Ishikawa (cell line): ENCODE results near the gene YWHAH.

Experiments
- CEBPB ChIP-seq: IDR thresholded peaks from 2 replicates; pipeline ENCODE4 v1.6.1; 2012
- CREB1 ChIP-seq: IDR thresholded peaks from 2 replicates; pipeline ENCODE4 v1.6.1; 2012; ENCODE audit warnings: low read depth
- EGR1 ChIP-seq: IDR thresholded peaks from 2 replicates; pipeline ENCODE4 v1.6.1; 2012
- EP300 ChIP-seq: IDR thresholded peaks from 2 replicates; pipeline ENCODE4 v1.6.1; 2012; ENCODE audit warnings: borderline replicate concordance
- FOXM1 ChIP-seq: IDR thresholded peaks from 2 replicates; pipeline ENCODE4 v1.6.1; 2012; ENCODE audit warnings: low read depth, borderline replicate concordance
- MAX ChIP-seq: IDR thresholded peaks from 2 replicates; pipeline ENCODE4 v1.6.1; 2012
- NFIC ChIP-seq: IDR thresholded peaks from 2 replicates; pipeline ENCODE4 v1.6.1; 2012
- RAD21 ChIP-seq: IDR thresholded peaks from 2 replicates; pipeline ENCODE4 v1.6.1; 2012; ENCODE audit warnings: low read depth
- TAF1 ChIP-seq: IDR thresholded peaks from 2 replicates; pipeline ENCODE4 v1.6.1; 2012; ENCODE audit warnings: low read depth, mild to moderate bottlenecking
- TCF12 ChIP-seq: IDR thresholded peaks from 2 replicates; pipeline ENCODE4 v1.6.1; 2012; ENCODE audit warnings: low read depth
- TEAD4 ChIP-seq: IDR thresholded peaks from 2 replicates; pipeline ENCODE4 v1.6.1; 2012
- YY1 ChIP-seq: IDR thresholded peaks from 2 replicates; pipeline ENCODE4 v1.6.1; 2012; ENCODE audit warnings: low read depth
- ZBTB7A ChIP-seq: IDR thresholded peaks from 2 replicates; pipeline ENCODE4 v1.6.1; 2012; ENCODE audit warnings: low read depth
- TF ChIP-seq, protein P1 (sequence below): IDR thresholded peaks from 2 replicates; pipeline ENCODE4 v1.6.1; 2012
- TF ChIP-seq, protein P2 (sequence below): IDR thresholded peaks from 2 replicates; pipeline ENCODE4 v1.6.1; 2012; ENCODE audit warnings: low read depth, mild to moderate bottlenecking

Gene YWHAH

GRCh38 chr22:31943206-31943977, 943 bp upstream of the YWHAH start:
- TF ChIP-seq EP300 (no peak), YY1 (no peak), MAX (no peak), CEBPB (no peak), TEAD4 (no peak), TAF1 (no peak), EGR1 (no peak), CREB1 (no peak), FOXM1 (no peak), RAD21 (no peak), ZBTB7A (no peak)
- TF ChIP-seq, protein P1, sequence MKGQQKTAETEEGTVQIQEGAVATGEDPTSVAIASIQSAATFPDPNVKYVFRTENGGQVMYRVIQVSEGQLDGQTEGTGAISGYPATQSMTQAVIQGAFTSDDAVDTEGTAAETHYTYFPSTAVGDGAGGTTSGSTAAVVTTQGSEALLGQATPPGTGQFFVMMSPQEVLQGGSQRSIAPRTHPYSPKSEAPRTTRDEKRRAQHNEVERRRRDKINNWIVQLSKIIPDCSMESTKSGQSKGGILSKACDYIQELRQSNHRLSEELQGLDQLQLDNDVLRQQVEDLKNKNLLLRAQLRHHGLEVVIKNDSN = no peak
- TF ChIP-seq, protein P2, sequence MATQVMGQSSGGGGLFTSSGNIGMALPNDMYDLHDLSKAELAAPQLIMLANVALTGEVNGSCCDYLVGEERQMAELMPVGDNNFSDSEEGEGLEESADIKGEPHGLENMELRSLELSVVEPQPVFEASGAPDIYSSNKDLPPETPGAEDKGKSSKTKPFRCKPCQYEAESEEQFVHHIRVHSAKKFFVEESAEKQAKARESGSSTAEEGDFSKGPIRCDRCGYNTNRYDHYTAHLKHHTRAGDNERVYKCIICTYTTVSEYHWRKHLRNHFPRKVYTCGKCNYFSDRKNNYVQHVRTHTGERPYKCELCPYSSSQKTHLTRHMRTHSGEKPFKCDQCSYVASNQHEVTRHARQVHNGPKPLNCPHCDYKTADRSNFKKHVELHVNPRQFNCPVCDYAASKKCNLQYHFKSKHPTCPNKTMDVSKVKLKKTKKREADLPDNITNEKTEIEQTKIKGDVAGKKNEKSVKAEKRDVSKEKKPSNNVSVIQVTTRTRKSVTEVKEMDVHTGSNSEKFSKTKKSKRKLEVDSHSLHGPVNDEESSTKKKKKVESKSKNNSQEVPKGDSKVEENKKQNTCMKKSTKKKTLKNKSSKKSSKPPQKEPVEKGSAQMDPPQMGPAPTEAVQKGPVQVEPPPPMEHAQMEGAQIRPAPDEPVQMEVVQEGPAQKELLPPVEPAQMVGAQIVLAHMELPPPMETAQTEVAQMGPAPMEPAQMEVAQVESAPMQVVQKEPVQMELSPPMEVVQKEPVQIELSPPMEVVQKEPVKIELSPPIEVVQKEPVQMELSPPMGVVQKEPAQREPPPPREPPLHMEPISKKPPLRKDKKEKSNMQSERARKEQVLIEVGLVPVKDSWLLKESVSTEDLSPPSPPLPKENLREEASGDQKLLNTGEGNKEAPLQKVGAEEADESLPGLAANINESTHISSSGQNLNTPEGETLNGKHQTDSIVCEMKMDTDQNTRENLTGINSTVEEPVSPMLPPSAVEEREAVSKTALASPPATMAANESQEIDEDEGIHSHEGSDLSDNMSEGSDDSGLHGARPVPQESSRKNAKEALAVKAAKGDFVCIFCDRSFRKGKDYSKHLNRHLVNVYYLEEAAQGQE = no peak

GRCh38 chr22:31944700-31945442, 536 bp downstream of the YWHAH start:
- peak; percentile 38 for TF ChIP-seq YY1
- TF ChIP-seq NFIC = no peak
- TF ChIP-seq, protein P1 = no peak
- TF ChIP-seq CEBPB = no peak
- no peak for TF ChIP-seq TEAD4
- no peak for TF ChIP-seq FOXM1
- no peak for TF ChIP-seq RAD21
- TF ChIP-seq, protein P2 = no peak
- no peak for TF ChIP-seq TCF12
- peak; percentile 32; the same call in 1 of the 2 replicates for TF ChIP-seq EGR1
- TF ChIP-seq EP300 = no peak
- TF ChIP-seq ZBTB7A = peak; percentile 95
- no peak for TF ChIP-seq TAF1
- TF ChIP-seq CREB1 = no peak
- peak; percentile 28 for TF ChIP-seq MAX

- no peak for TF ChIP-seq FOXM1
- TF ChIP-seq, protein P1 = no peak
- no peak for TF ChIP-seq NFIC
- TF ChIP-seq EGR1 = no peak
- no peak for TF ChIP-seq YY1
- no peak for TF ChIP-seq TCF12
- TF ChIP-seq CEBPB = no peak
- no peak for TF ChIP-seq ZBTB7A
- no peak for TF ChIP-seq RAD21
- TF ChIP-seq EP300 = no peak
- TF ChIP-seq, protein P2 = no peak
- no peak for TF ChIP-seq MAX
- TF ChIP-seq CREB1 = no peak
- no peak for TF ChIP-seq TEAD4
- TF ChIP-seq TAF1 = no peak
Measured at GRCh38 chr22:31945443-31945855, 1.1 kb downstream of the YWHAH start.
